Measurements from ENCODE around the gene LYPD6B.

LYPD6B gene

GRCh38 chr2:149038442-149039212 is at the start of gene LYPD6B:
Gene LYPD6B (plus strand): TSS chr2:149038699. CDS start chr2:149130949, 92,250 bp downstream.
- DNase-seq (ENCODE audit: low read depth in 2 of 2) = no peak

GRCh38 chr2:148989882-148990493 is 48.5 kb upstream of the LYPD6B start:
- peak; percentile 2 to 34 for DNase-seq (ENCODE audit: low read depth in 2 of 2)

- no peak for DNase-seq (ENCODE audit: low read depth in 2 of 2)
These were observed 47.5 kb upstream of the LYPD6B start for GRCh38 chr2:148990968-148991367.

- no peak for DNase-seq (ENCODE audit: low read depth in 2 of 2)
These were observed 46.1 kb upstream of the LYPD6B start for GRCh38 chr2:148992448-148992847.

- no peak for DNase-seq (ENCODE audit: low read depth in 2 of 2)
These were observed 45.1 kb upstream of the LYPD6B start for GRCh38 chr2:148993351-148993750.

GRCh38 chr2:148994341-148994740 is 44.2 kb upstream of the LYPD6B start:
- no peak for DNase-seq (ENCODE audit: low read depth in 2 of 2)

GRCh38 chr2:148996805-148997204 is 41.7 kb upstream of the LYPD6B start:
- DNase-seq (ENCODE audit: low read depth in 2 of 2) = no peak

GRCh38 chr2:148998165-148998830 is 40.2 kb upstream of the LYPD6B start:
- DNase-seq (ENCODE audit: low read depth in 2 of 2) = no peak

- no peak for DNase-seq (ENCODE audit: low read depth in 2 of 2)
These were observed 39.7 kb upstream of the LYPD6B start for GRCh38 chr2:148998831-148999200.

GRCh38 chr2:148999451-148999921 is 39.0 kb upstream of the LYPD6B start:
- DNase-seq (ENCODE audit: low read depth in 2 of 2) = no peak

GRCh38 chr2:149000158-149000938 is 38.2 kb upstream of the LYPD6B start:
- no peak for DNase-seq (ENCODE audit: low read depth in 2 of 2)

- DNase-seq (ENCODE audit: low read depth in 2 of 2) = no peak
These were observed 37.0 kb upstream of the LYPD6B start for GRCh38 chr2:149001496-149001895.

- DNase-seq (ENCODE audit: low read depth in 2 of 2) = no peak
These were observed 36.1 kb upstream of the LYPD6B start for GRCh38 chr2:149002378-149002890.

GRCh38 chr2:149002891-149003740 is 35.4 kb upstream of the LYPD6B start:
- no peak for DNase-seq (ENCODE audit: low read depth in 2 of 2)

- no peak for DNase-seq (ENCODE audit: low read depth in 2 of 2)
These were observed 33.7 kb upstream of the LYPD6B start for GRCh38 chr2:149004836-149005235.

- DNase-seq (ENCODE audit: low read depth in 2 of 2) = no peak
These were observed 32.9 kb upstream of the LYPD6B start for GRCh38 chr2:149005471-149006077.

GRCh38 chr2:149006883-149007543 is 31.5 kb upstream of the LYPD6B start:
- no peak for DNase-seq (ENCODE audit: low read depth in 2 of 2)

- DNase-seq (ENCODE audit: low read depth in 2 of 2) = no peak
These were observed 30.1 kb upstream of the LYPD6B start for GRCh38 chr2:149008381-149008780.

- DNase-seq (ENCODE audit: low read depth in 2 of 2) = no peak
These were observed 28.7 kb upstream of the LYPD6B start for GRCh38 chr2:149009576-149010461.
